GM12874 (cell line): Measurements from ENCODE around the gene MYBL2.

Experiments used
- CTCF ChIP-seq: IDR thresholded peaks from 2 replicates; pipeline ENCODE4 v1.5.1; 2011; ENCODE audit warnings: low read depth, mild to moderate bottlenecking, control low read depth, low read length, moderate library complexity; ENCODE audit not compliant: insufficient read depth

MYBL2 gene

GRCh38 chr20:43658069-43658722 lies 8.7 kb upstream of the MYBL2 start:
- no peak for TF ChIP-seq CTCF

GRCh38 chr20:43658723-43659419 lies 8.0 kb upstream of the MYBL2 start:
- TF ChIP-seq CTCF, result peak; percentile 31; the same call in 1 of the 2 replicates

GRCh38 chr20:43662943-43663655 lies 3.8 kb upstream of the MYBL2 start:
- TF ChIP-seq CTCF, result no peak

- TF ChIP-seq CTCF, result no peak
These were observed 1.3 kb upstream of the MYBL2 start for GRCh38 chr20:43665466-43666176.

GRCh38 chr20:43667341-43668132 lies 623 bp downstream of the MYBL2 start:
- TF ChIP-seq CTCF, result no peak

GRCh38 chr20:43669332-43669731 lies 2.4 kb downstream of the MYBL2 start:
- TF ChIP-seq CTCF, result no peak
